Activated CD8-positive, alpha-beta memory T cell treated with anti-CD3 and anti-CD28 coated beads, Interleukin-2, amount 50 U/mL, for 1 hour (primary cell): ENCODE measurements around the gene ST6GAL1.
"Not testable (repeated sequence)": the region's sequence is repeated elsewhere in the genome, so short reads cannot be mapped to it uniquely, and the experiment has no call there.

Source experiments
- DNase-seq: peaks from one replicate; pipeline ENCODE4 v3.0.0-alpha.2; 2020; ENCODE audit errors: extremely low read depth

ST6GAL1 gene

DNA sequence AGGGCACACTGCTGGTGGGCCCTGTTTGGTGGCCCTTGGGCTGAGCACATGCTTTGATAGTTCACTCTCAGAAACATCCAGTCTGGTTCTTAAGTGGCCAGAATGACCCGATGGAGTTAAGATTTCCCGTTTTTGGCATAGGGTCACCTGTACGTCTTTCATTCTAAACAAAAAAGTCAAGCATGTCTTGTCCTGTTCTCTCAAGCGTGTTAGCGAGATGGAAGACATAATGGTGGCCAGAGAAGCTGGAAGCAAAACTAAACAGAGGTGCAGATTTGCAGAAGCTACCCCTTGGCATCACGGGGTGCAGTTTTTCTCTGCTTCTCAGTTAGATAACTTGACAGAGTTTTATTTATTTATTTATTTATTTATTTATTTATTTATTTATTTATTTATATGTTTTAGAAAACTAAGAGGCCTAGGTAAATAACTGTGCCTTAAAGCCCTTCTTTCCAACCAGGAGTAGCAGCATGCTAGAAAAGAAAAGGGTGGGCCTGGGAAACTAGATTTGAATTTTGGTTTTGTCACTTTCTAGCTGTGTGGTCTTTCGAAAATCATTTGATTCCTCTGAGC is 63.0 kb downstream of the ST6GAL1 start:
- no peak for DNase-seq

DNA sequence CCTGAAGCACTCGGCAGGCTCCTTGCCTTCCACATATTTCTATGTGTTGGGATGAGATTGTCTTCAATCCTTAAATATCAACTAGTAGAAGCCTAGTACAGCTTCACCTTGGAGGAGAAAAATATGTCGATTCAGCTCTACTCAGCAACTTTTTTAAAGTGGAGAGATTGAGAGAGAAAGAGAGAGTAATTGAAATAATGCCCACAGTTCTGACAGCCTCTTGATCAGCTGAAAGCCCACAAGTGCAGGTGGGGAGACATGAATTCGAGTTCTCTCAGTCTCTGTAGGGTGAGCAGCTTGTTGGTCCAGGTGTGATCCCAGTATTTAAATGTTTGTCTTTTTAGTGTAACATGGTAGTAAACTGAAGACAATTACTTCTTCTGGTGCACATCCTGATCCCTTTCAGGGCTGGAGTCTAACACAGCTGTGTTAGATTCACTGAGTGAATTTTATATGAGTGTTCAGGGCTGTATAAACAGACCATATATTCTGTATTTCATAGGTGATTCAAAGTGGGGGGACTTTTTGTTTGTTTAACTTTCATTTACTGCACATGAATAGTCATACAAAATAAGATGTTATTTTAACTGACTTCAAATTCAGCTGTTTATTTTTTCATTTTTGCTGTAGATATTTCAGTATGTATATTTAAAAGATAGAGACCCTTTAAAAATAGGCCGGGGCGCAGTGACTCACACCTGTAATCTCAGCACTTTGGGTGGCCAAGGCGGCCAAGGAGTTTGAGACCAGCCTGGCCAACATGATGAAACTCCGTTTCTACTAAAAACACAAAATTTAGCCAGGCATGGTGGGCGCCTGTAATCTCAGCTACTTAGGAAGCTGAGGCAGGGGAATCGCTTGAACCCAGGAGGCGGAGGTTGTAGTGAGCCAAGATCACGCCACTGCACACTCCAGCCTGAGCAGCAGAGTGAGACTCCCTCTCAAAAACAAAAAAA is 64.0 kb downstream of the ST6GAL1 start:
- DNase-seq = no peak

DNA sequence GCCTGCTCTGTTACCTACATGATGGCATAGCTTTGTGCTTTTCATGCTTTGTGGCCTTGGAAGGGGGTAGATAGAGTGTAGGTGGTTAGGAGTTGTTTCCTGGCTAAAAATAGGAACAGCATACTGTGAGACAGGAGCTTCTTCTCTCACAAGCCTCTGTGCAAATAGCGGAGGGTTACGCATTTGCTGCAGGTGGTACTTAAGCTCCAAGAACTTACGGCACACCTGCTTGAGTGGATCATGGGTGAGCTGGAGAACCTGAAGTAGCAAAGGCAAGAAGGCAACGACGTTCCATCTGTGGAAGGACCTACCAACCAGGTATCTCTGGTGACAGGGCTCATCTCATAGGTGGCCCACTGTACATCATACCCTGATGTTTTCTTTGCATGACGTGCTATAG is 66.0 kb downstream of the ST6GAL1 start:
- no peak for DNase-seq

DNA sequence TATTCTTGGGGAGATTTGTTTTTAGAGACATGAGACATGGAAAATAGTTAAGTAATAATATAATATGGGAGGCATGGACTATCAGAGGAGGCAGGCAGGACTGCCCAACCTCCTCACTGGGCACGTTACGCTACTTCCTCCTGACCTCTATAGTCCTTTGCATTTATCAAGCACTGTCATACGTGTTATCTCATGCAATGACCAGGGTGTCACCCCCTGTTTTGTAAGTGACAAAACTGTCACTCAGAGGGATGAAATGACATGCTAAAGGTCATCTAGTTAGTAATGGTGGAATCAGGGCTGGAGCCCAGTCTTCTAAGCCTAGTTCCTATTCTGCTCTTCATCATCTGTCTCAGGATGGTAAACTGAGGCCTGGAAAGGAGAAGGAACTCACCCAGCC is 66.7 kb downstream of the ST6GAL1 start:
- DNase-seq = no peak

DNA sequence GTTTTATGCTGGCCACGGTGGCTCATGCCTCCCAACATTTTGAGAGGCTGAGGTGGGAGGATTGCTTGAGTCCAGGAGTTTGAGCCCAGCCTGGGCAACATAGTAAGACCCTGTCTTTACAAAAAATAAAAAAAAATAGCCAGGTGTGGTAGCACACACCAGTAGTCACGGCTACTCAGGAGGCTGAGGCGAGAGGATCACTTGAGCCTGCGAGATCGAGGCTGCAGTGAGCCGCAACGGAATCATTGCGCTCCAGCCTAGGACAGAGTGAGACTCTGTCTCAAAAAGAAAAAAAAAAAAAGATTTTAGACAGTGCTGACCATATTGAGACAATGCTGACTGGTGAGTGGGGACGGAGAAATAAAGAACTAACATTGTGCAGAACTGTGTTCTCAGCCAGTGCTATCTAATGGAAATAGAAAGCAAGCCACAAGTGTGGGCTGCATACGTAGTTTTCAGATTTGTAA is 67.2 kb downstream of the ST6GAL1 start:
- no peak for DNase-seq

DNA sequence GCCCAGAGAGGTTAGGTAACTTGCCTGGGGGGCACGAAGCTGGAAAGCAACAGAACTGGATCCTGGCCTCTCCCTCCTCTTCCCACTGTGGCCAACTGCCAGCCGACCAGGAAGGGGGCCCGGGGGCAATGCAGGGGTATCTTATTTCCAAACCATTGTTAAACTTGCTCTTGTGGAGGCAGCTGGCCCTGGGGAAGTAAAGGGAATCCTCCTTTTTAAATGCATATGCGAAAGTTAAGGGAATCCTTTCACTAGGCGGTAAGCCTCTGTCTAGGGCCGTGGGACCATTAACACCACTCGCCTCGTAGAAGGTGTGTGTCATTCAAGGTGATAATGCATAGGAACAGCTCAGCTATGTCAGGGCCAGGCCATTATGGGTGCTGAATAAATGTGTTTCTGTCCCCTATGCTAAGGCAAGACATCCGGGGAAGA is 68.6 kb downstream of the ST6GAL1 start:
- no peak for DNase-seq

DNA sequence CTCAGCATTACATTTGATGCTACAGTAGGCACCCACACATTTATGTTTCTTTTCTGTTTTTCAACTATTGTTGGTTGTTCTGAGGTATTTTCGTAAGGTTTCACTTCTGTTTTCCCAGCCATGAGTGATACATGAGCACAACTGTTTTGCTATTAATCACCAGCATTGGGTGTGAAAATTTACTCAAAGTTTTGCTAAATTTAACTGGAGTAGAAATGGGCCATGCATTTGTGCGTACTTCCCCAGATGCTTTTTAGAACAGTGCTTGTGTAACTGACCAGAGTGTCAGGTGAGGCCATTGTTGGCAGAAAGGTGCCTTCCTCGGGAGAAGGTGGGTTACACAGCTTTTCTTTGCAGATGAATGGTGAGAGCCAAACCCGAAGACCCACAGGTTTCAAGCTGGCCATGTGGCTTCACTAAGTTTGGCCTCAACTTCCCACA is 70.4 kb downstream of the ST6GAL1 start:
- no peak for DNase-seq

DNA sequence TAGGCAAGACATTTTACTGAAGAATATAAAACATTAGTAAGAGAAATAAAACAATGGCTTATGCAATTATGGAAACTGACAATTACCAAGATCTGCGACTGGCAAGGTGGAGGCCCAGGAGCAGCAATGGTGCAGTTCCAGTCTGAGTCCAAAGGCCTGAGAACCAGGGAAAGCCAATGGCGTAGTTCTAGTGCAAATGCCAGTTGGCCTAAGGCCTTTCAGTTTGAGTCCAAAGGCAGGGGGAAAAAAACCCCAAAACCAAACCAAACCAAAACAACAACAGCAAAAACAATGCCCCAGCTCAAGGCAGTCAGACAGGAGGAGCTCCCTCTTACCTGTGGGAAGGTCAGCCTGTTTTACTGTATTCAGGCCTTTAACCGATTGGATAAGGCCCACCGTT is 72.6 kb downstream of the ST6GAL1 start:
- no peak for DNase-seq

DNA sequence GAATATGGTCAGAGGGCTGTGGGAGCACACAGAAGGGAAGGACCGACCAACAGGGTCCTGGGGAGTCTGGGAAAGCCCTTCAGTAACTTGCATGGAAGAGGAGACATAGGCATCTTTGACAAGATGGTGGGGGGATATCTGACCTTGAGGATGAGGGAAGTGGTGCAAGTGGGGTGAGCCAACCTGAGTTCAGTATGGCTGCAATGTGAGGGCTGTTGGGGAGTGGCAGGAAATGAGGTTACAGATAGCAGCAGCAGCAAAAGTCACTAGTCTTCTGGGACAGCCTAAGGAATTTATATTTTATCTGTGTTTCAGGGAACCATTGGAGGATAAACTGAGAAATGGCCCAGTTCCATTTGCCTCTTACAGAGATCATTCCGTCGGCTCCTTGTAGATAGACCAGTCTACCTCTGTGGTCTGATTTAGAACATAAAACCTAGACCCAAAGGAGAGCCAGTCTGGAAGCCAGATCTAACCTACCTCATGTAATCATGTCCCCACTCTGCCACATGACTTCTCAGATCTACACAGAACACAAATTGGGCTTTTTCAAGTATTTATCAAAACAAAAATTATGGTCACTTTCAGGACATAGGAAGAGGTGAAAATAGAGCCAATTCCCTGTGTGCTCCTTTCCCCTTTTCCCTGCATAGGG is 75.6 kb downstream of the ST6GAL1 start:
- no peak for DNase-seq

DNA sequence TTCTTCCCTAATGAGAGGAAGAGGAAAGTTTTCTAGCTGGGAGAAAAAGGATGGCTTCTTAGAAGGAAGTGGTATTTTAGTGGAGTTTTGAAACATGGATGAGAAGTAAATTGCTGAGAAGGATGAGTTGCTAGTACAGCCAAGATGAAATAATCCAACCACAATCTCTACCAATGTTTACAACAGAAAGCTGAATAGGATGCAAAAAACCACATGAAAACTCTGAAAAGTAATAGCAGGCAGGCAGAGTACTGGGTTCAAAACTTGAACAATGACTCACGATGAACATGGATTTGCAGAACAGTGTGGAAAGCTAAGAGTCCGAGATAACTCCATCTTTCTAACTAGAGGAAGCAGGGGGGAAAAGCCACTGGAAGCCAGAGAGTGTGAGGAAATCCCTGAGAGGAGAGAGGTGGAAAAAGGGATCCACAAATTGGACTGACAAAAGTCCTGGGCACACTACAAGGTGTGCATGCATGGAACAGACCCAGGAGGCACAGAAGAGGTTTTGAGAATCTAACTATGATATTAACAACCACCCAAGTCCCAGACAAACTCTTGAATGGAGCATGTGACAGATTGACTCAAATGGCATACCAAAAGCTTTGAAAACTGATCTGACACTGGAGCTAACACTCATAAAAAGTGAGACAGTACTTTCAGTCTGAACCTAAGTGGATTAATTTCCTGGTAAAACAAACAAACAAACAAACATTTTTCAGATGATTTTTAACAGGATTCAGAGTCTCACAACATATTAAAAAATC is 76.7 kb downstream of the ST6GAL1 start:
- DNase-seq = no peak

DNA sequence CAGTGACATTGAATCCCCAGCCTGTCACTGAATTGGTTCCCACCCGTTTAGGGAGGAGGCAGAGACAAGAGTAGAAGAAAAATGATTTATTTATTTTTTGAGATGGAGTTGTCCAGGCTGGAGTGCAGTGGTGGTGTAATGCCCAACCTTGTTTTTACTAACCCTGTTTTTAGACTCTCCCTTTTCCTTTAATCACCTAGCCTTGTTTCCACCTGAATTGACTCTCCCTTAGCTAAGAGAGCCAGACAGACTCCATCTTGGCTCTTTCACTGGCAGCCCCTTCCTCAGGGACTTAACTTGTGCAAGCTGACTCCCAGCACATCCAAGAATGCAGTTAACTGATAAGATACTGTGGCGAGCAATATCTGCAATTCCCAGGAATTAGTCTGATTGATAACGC is 80.1 kb downstream of the ST6GAL1 start:
- not testable (repeated sequence) for DNase-seq

DNA sequence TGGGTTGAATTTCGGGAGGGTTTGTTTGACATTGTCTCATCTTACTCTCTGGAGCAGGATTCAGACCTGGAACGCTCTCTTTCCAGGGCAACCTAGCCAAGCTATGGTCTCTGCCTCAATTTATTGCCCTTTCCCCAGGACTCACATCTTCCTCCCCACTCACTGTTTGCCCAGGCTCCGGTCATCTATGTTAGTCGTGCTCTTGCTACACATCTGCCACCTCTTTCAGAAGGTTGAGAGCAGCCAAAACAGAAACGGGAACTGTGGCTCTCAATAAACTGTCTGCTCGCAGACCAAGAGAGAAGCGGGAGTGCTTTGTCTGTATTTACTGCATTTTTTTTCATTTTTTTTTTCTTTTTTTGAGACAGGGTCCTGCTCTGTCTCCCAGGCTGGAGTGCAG is 81.6 kb downstream of the ST6GAL1 start:
- DNase-seq = no peak

DNA sequence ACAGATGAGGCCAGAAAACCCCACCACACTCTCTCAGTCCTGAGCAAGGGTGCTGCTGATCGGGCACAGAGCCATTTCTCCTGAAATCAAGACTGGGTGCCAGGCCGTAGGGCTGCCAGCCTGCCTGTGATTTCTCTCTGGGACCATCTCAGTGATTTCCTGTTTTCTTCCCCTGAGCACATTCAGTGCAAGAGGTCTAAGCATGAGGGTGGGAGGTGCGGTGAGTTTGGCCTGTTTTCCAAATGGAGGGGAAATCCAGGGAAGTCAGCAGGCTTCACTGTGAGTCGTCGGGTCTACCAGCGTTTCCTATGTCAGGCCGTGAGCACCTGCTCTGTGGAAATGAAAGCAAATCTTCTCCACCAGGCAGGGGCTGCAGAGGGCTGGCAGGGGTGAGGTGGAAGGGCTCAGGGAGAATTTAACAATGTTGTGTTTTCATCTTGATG is 82.3 kb downstream of the ST6GAL1 start:
- no peak for DNase-seq

DNA sequence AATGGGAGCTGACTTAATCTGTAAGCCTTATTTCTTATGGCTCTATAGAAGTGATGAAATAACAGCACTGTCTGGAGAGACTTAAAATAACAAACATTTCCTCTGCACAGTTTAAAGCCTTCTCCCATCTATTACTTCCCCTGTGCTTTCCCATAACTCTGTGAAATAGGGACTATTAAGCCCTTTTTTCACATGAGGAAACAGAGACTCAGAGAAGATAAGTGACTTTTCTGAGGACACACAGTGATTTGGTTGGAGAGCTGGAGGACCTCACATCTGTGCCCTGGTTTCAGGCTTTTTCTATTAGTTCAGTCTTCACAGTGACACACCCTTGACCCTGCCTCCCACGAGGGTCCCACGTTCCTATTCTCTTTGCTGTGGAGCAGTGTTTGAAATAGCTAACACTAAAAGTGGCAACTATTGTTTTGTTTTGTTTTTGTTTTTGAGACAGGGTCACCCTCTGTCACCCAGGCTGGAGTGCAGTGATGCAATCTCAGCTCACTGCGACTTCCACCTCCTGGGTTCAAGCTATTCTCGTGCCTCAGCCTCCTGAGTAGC is 82.9 kb downstream of the ST6GAL1 start:
- no peak for DNase-seq

DNA sequence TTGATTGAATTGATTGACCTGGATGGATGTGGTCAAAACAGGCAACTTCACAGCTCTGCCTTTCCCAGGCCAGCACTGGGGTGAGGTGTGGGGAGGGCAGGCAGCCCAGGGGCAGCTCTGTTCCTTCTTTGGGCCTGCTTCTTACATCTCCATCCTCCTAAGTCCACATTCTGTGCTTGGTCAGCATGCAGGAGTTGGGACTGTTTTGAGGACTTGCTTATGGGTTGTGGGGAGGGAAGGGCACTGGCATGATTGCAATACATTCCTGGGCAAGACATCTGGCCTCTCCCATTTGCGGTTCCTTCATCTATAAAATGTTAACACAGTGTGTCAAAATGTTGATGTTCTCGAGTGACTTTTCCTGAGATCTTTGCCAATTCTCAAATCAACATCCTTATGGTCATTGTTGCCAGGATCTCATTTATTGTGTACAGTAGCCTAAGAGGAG is 84.1 kb downstream of the ST6GAL1 start:
- DNase-seq = no peak

DNA sequence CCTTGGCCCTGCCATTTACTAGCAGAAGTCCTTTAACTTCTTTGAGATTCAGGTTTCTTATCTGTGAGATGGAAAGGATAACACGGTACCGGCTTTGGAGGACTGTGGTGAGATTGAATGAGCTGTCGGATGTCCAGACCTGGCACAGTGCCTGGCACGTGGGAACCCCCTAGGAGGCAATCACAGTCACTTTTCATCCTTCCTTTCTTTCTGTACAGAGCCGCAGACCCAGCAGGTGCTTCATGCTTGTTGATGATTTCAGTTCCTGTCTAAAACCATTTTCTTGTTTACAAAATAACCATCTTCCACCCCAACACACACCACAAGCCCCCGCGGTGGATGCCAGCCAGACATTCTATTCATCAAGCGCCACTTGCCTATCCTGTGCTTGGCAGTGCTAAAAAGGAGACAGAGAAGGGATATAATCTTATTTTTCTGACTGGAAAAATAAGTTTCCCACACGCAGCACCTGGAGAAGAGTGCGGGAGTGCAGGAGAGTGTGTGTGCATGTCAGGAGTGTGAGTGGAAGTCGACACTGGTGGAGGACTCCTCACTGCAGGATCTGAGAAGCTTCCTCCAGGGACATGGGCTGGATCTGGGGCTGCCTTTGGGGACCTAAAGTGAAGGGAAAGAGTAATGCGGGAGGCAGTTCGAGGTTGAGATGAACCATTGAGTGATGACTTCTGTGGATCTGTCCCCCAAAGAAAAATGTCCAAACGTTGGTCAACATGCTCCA is 85.7 kb downstream of the ST6GAL1 start:
- DNase-seq = no peak

DNA sequence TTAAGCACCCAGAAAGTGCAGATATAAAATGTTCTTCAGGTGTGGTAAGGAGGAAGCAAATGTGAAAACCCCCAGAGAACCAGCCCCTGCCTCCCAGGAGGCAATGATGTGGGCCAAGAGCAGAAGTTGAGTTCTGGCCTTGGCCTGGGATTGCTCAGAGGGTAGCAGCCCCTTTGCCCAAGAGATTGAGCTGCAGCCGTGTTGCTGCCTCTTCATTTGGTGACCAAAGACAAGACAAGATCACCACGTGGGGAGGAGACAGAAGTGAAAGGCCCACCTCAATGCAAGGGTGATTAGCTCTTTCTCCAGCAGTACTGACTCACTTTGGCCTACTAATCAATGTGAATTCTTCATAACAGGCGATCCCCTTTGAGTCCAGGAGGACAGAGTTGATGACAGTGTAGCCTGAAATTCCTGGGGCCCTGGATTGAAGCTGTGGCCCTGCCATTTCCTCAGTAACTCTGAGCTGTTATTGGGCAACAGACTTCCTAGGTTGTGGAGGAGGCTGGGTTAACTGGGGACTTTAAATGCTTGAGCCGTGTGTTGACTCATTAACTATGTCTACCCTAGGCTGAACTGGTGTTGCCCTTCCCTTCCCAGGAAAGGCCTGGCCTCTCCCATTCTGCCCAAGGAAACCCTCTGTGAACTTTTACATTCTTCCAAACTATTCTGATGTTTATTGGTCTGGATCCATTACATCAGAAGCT is 86.5 kb downstream of the ST6GAL1 start:
- DNase-seq = no peak

DNA sequence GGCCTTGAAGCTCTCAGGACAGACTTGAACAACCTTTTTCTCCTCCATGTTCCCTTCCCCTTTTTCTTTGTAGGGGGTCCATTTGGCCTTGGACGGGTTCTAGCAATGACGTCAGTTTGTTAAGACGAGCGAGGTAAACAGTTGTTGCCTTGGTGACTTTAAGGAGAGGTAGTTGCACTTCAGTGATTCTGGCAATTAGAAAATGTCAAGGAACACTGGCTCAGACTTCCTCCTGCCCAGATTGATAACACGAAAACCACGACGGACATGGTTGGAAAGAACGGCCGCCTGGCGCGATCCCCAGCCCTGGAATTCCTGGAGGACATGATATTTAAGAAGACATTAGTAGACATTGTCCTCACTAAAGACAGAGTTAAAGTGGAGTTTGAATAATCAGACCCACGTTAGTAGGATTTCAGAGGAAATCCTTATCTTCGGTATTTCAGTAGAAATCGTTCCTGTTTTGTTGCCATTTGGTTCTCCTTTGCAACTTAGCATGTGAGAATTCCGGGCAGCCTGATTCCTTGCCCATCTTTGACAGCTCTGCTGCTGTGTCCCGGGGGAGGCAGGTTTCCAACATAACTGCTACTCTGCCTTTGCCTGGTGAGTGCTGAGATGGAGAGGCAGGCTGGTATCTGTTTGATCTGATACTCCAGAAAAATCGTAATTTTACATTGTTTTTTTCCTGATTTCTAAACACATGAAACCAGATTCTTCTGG is 87.3 kb downstream of the ST6GAL1 start:
- DNase-seq = no peak

DNA sequence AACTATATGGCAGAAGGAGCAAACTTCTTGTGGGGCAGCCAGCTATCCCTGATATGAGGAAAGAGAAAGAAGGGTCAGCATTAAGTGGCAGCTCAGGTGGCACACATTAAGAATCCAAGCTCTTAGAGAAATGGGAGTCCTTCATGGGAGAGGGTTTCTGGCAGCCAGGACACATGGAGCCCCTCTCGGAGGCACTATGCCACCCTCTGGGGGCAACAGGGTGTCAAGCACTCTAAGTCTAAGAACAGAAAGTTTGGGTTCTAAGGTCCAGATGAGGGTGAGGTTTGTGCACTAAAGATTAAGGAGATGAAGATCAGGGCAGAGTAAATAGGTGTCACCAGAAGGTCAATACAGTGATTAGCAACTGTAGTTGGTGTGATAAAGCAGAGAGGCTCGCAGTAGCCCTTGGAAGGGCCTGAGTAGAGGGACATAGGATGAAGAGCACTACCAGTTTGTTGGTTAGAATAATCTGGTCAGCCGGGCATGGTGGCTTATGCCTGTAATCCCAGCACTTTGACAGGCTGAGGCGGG is 89.3 kb downstream of the ST6GAL1 start:
- DNase-seq = no peak
